Measurements from ENCODE around the gene SLAMF1.

- TF ChIP-seq, protein P1, sequence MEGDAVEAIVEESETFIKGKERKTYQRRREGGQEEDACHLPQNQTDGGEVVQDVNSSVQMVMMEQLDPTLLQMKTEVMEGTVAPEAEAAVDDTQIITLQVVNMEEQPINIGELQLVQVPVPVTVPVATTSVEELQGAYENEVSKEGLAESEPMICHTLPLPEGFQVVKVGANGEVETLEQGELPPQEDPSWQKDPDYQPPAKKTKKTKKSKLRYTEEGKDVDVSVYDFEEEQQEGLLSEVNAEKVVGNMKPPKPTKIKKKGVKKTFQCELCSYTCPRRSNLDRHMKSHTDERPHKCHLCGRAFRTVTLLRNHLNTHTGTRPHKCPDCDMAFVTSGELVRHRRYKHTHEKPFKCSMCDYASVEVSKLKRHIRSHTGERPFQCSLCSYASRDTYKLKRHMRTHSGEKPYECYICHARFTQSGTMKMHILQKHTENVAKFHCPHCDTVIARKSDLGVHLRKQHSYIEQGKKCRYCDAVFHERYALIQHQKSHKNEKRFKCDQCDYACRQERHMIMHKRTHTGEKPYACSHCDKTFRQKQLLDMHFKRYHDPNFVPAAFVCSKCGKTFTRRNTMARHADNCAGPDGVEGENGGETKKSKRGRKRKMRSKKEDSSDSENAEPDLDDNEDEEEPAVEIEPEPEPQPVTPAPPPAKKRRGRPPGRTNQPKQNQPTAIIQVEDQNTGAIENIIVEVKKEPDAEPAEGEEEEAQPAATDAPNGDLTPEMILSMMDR (IDR thresholded peaks at IDR 0.05) = no peak
- TF ChIP-seq POLR2A (IDR thresholded peaks at IDR 0.05) = no peak
Measured at GRCh38 chr1:160597705-160598104, 49.1 kb downstream of the SLAMF1 start.

All from right lobe of liver (tissue), 4 donors.